Middle frontal gyrus (tissue), 1 donor: ENCODE measurements around the gene RNF180.
"Not testable (repeated sequence)": the region's sequence is repeated elsewhere in the genome, so short reads cannot be mapped to it uniquely, and the experiment has no call there.

Experiments used
- DNase-seq: peaks from one replicate; pipeline ENCODE4 v3.0.0-alpha.2; 2015; ENCODE audit warnings: low spot score; ENCODE audit errors: extremely low spot score

The RNF180 gene

DNA sequence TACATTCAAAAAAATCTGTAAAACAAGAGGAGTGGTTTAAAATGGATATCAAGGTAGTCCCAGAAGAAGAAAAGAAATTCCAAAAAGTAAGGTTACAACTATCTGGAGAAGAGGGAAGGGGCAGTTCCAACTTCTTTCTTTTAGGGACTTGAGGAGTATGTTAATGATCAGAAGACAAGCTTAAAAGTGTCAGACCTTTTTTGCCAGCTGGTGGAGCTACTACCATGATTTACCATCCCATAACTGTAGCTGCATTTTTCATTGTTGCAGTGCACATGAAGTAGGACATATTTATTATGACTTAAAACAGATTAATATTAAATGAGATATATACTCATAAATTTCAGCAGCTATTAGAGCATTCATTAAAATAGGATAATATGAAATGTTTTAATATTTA lies 181.7 kb downstream of the RNF180 start:
- DNase-seq = no peak

DNA sequence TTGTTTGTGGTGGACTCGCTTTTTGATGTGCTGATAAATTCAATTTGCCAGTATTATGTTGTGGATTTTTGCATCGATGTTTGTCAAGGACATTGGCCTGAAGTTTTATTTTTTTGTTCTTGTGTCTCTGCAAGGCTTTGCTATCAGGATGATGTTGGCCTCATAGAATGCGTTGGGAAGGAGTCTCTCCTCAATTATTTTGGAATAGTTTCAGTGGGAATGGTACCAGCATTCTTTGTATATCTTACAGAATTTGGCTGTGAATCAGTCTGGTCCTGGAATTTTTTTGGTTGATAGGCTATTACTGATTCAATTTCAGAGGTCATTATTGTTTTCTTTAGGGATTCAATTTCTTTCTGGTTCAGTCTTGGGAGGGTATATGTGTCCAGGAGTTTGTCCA lies 198.8 kb downstream of the RNF180 start:
- DNase-seq = no peak

DNA sequence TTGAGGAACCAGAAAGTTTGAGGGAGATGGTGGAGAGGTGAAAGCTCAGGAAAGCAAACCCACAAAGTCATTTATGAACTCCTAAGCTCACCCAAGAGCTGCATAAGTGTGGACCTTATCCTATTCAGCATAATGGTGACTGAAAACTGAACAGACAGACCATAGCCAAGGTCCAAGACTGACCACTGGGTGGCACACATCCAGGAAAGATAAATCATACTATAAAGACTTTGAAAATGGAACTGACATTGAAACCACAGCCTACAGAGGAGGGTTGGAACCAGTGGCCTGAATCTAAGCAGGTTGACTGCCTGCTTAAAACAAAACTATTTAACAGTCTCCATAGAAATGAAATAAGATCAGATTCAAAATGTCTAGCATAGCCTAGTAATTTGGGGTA lies 219.1 kb downstream of the RNF180 start:
- DNase-seq = no peak

GRCh38 chr5:64397552-64397951 lies 231.9 kb downstream of the RNF180 start:
- no peak for DNase-seq

DNA sequence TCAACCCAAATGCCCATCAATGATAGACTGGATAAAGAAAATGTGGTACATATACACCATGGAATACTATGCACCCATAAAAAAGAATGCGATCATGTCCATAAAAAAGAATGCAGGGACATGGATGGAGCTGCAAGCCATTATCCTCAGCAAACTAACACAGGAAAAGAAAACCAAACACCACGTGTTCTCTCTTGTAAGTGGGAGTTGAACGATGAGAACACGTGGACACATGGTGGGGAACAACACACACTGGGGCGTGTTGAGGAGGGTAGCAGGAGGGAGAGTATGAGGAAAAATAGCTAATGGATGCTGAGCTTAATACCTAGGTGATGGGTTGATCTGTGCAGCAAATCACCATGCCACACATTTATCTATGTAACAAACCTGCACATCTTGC lies 233.1 kb downstream of the RNF180 start:
- not testable (repeated sequence) for DNase-seq

DNA sequence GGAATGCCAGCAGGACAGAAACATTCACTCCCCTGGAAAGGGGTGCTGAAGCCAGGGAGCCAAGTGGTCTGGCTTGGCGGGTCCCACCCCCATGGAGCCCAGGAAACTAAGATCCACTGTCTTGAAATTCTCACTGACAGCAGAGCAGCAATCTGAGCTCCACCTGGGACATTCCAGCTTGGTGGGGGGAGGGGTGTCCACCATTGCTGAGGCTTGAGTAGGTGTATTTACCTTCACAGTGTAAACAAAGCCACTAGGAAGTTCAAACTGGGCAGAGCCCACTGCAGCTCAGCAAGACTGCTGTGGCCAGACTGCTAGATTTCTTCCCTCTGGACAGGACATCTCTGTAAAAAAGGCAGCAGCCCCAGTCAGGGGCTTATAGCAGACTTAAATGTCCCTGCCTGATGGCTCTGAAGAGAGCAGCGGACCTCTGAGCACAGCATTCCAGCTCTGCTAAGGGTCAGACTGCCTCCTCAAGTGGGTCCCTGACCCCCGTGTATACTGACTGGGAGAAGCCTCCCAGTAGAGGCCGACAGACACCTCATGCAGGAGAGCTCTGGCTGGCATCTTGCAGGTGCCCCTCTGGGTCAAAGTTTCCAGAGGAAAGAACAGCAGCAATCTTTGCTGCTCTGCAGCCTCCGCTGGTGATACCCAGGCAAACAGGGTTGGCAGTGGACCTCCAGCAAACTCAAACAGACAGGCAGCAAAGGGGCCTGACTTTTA lies 241.6 kb downstream of the RNF180 start:
- not testable (repeated sequence) for DNase-seq

GRCh38 chr5:64417390-64417789 lies 251.7 kb downstream of the RNF180 start:
- no peak for DNase-seq

- DNase-seq = no peak
These were observed 252.4 kb downstream of the RNF180 start for GRCh38 chr5:64418013-64418412.
